ENCODE data around the gene COMMD10.
A peak's percentile ranks its signal among the peaks of the same experiment; 100 is the strongest.
"Not testable (repeated sequence)": the region's sequence is repeated elsewhere in the genome, so short reads cannot be mapped to it uniquely, and the experiment has no call there.

COMMD10 gene

DNA sequence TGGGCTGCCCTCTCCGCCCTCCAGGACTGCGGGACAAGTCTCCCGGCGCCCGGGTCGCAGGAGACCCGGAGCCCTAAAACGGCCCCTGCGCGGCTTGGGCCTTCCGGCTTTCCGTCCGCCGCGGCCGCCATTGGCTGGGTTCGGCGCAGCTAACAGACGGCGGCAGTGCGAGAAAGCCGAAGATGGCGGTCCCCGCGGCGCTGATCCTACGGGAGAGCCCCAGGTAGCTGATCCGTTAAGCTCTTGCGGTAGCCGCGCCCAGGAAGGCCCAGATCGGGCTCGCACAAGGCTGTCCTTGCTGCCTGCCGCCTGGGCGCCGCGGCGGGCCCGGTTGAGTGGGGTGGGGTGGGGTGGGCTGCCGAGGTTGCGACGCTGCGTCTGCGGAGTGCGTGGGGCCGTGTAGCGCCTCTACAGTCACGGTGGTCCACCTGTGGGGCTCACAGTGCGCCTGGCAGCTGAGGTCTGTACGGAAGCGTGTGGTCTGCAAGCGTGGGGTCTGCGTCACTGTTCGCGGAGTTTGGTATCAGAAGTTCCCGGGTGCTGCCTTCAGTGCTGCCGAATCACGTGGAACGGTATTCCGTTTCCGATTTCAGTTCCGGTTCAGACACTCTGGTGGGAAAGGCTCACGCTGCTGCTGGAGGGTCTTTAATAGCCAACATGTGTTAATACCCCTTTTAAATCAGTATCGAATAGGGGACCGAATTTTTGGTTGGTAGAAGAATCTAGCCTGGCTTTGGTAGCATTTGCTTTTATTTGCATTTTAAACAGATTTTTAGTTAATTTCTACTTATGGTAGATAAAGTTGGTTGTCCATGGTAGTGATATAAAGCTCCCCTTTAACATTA, at the start of gene COMMD10:
Gene COMMD10, plus strand, starts transcription at position 155 of the 845 bp plus-strand sequence.
- DNase-seq, result peak; percentile 68

DNA sequence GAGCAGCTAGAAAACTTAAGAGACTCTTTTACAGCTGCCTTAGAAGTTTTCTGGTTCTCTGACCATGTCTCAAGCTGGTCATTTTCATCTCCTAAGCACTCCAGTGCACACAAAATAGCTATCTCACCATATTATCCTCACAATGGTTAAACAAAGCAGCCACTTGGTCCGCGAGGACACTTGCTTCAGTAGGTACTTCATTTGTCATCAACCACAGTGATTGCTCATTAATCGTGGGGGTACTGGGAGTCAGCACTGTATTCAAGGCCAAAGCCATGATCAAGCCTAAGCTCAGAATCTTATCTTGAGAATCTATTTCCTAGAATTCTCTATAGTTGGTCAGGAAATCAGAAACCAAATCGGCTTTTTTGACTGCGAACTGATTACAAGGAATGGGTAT, 49.7 kb upstream of the COMMD10 start:
- DNase-seq, result no peak

DNA sequence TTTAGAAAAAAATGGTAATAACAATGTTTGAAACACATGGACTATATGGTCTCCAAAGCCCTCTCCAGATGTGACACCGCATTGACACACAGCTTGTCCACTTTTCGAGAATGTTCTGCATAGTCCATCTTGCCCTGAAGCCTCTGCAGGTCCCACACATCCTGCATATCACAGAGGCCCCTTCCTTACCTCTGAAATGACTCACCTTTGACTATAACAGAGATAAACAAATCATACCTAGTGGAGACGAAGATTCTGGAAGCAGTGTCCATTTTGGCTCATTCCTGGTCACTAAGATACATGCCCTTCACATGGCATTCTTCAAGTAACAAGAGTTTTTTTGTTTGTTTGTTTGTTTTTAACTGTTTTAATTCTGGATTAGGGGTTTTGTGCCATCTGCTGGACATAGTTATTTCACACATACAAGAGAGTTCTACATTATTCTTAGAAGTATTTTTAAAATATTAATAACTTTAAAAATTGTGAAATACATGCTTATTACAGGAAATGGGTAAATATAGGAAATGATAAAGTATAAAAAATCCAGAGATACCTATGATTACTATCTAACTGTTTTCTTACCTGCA, 47.5 kb upstream of the COMMD10 start:
- DNase-seq, result no peak

DNA sequence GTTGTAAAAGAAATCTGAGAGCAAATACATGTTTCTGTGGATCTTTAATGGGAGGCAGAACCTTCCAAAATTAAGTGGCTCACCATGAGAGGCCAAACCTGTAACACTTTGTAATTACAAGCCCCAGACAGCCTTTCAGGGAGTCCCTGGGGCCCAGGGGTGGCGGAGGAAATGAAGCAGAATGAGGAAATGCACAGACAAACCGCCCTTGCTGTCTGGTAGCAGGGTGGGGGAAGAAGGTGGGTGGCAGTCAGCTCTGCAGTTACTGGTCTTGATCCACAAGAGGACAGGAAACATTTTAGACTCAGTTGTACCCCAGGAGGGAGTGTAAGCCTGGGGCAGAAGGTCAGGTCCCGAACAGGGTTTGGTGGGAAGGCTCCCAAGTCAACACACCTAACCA, 46.0 kb upstream of the COMMD10 start:
- DNase-seq, result peak; percentile 43

DNA sequence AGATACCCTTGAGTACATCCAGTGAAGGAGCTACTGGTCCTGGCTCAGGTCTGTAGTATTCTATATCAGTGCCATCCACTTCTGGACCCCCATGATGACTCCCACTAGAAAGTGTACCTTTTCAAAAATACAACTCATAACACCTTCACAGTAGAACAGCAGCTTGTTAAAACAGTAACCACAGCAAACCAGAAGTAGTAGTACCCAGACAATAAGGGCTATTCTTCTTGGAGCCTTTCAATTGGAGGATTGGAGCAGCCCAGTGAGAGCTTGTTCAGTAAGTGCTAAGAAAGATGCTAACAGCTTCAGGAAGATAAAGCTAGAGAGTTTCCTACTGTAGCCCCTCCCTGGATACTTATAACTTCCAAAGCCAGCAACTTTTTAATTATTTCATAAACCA, 42.5 kb upstream of the COMMD10 start:
- no peak for DNase-seq

DNA sequence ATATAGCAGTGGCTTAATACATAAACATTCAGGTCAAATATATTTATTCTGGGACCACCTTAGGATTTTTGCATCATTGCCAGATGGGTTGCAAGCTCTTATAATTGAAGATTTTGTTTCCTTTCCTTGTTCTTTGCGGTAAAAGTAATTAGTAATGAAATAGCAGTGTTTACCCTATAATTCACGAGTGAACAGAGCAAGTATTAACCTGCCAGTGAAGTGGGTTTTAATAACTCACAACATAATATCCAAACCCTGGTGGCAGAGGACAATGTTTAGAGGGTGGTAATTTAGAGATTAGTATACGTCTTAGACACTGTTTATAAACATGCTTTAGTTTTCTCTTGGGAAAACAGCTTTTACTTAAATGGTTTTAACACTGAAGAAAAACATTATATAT, 40.8 kb upstream of the COMMD10 start:
- DNase-seq, result no peak

DNA sequence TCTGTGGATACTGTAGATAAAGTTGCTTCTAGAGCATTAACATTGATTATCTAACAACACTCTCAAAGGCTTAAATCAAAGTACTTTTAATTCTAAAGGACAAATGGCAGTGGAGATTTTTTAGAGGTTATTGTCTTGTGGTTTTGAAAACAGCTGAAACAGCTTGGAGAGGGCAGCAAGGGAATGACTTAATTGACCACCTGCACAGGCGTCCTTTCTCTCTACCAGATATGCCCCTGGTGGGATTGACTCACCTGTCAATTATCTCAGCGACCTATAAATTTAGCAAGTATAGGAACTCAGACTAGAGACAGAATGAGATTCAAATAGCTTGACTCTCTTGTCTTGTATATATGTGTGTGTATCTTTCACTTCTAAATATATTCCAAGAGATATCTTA, 39.0 kb upstream of the COMMD10 start:
- DNase-seq, result no peak

DNA sequence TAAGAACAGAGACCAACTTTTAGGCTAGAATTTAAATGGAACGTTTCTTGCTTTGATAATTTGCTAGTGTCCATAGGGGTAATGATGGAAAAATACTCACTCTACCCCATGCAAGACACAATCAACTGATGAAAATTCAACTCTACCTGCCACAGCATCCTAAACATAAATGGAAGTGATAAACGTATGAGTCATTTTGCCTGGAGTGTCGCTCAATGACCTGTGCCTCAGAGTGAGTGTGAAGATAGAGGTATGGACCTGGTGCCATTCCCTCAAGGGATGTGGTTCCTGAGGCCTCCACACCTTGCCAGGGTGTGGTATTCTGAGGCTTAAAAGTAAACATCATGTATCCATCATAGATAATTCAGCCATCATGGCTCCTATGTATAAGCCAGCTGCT, 38.6 kb upstream of the COMMD10 start:
- no peak for DNase-seq

DNA sequence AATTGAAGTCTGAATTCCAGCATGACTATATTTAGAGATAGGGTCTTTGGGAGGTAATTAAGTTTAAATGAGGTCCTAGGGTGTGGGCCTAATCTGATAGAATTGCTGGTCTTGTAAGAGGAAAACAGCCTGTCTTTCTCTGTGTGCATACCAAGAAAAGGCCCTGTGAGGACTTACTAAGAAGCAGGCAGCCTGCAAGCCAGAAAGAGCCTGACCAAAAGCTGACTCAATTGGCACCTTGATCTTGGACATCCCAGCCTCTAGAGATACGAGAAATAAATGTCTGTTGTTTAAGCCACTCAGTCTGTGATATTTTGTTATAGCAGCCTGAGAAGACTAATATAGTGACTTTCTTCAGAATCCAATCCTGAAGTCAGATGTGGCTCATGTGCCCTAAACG, 38.0 kb upstream of the COMMD10 start:
- no peak for DNase-seq

DNA sequence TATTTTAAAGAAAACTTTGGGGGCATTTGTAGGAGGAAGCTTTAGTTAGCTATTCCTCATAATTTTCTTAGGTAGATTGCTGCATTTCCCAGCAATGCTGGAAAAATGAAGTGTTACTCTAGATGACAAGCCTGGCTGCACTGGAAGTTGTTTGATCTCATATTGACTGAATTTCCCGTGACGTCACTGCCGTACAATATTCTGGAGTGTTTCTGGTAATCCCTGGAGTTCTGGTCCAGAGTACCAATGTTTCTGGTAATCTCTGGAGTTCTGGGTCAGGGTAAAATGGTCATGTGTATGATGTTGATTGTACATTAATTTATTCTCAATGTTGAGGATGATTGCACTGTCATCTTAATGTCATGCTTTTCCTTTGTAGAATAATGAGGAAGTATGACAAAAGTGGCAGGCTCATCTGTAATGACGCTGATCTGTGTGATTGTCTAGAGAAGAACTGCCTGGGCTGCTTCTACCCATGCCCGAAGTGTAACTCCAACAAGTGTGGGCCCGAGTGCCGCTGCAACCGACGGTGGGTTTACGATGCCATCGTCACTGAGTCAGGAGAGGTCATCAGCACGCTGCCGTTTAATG, 26.4 kb upstream of the COMMD10 start:
- no peak for DNase-seq

DNA sequence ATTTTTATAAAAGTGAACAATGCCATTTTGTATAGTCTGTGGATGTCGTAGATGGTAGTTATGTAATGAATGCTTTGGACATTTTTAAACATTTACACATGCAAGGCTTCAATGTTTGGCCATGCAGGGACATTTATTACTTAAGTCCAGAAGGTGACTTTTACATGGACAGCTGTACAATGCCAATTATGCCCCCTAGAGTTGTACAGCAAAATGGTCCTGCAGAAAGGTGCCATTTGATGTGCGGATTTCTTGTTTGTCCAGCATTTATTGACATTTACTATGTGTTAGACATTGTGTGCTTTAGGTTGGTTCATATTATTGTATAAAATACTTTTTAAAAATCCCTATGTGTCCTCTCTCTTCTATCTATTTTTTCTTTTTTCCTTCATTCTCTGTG, 22.5 kb upstream of the COMMD10 start:
- no peak for DNase-seq

DNA sequence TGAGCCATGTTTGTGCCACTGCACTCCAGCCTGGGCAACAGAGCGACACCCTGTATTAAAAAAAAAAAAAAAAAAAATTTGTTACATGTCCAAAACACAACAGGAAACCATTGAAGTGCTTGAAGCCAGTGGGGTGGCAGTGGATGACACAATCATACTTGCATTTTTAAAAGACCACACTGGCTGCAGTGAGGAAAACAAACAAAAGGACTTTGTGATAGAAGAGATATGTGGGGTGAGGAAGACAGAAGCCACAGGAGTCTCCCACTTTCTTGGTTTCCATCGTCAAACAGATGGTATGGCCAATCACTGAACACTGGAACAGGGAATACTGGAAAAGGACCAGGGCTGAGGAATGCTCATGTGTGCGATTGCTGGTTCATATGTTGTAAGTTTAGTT, 20.9 kb upstream of the COMMD10 start:
- DNase-seq, result no peak

DNA sequence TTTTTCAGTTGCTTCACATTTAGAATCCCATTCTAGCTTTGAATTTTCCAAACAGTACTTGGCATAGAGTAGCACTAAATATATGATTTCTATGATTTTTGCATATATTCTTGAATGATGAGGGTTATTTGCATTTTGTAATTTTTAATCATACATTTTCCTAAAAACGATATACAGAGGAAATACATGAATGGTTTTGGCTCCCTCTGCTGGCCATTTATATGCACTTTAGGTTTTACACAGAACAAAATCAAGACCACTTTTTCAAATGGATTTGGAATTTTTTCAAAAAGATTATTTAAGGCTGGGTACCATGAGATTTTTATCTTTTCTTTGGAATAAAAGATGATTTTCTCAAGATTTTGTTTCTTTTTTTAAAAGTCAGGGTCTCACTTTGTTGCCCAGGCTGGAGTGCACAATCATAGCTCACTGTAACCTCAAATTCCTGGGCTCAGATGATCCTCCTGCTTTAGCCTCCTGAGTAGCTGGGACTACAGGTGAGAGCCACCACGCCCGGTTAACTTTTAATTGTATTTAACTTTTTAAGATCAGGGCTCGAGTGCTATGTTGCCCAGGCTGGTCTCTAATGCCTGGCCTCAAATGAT, 16.7 kb upstream of the COMMD10 start:
- DNase-seq, result peak; percentile 32

DNA sequence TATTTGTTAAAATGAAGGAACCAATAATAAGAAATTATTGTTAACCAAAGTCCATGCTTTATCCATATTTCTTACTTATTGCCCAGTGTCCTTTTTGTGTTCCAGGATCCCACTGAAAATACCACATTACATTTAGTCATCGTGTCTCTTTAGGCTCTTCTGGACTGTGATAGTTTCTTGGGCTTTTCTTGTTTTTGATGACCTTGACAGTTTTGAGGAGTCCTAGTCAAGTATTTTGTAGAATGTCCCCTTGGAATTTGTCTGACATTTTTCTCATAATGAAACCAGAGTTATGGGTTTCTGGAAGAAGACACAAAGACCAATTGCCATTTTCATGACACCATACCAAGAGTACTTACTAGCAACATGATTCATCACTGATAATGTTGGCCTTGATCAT, 13.6 kb upstream of the COMMD10 start:
- DNase-seq, result no peak

DNA sequence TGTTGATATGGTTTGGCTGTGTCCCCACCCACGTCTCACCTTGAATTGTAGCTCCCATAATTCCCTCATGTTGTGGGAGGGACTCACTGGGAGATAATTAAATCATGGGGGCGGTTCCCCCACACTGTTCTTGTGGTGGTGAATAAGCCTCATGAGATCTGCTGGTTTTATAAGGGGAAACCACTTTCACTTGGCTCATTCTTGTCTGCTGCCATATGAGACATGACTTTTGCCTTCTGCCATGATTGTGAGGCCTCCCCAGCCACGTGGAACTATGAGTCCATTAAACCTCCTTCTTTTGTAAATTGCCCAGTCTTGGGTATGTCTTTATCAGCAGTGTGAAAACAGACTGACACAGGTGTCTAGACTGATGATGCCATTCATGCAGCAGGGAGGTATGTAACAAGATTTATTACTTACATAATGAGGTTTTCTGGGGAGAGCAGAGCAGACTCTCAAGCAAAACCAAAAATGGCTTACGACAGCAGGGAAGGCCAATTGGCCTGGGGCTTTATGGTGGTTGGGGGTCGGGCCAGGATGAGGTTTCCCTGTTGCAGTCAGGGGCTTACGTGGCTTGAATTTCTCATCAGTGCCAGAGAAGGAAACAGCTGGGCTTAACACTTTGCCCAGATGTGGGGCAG, 9.5 kb upstream of the COMMD10 start:
- peak; percentile 35 for DNase-seq

DNA sequence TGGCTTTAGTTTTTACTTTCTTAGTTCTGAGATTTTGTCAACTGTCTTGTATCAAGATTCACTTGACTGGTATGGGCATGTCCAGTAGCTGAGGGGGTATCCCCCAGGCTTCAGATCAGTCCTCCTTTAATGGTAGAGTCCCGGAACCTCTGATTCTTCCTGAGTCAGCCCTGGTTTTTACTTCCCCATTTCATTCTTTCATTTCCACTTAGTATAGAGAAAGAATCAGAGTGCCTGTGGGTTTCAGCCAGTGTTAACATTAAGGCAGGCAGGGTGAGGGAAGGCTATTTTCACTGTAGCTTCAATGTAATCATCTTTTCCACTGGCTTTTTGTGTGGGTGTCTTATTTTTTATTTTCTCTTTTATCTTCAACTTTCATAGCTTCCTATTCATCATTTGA, 8.3 kb upstream of the COMMD10 start:
- no peak for DNase-seq

DNA sequence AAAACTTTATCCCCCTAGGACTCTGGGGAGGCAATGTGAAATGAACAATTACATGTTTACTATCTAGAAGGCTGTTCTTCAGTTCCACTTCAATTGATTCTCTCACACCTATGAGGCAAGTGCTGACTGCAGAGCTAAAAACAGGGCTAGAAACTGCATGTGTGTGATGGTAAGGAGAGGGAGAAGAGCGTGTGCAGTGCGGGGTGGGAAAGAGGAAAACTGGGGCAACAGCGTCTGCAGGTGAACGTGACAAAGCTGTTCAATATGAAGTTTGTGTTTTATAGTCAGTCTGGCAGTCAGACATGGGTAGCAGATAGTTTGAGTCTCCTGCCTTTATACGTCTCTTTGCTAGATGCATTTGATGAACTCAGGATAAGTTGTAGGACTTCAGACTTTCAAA, 6.6 kb upstream of the COMMD10 start:
- DNase-seq, result no peak

DNA sequence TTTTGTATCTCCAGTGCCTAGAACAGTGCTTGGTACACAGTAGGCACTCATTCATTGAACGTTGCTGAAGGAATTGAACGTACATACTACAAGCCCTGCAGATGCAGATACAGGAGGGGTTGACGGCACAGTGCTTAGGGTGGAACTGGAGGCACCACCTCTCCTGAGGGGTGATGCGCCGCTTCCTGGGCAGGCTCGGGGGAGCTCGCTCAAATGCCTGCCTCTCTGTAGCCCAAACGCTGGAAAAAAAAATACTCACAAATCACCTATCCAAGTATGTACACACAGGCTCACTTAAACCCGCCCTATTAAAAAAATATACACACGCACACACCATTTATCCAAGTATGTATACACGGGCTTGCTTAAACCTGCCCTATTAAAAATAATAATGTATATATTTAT, 536 bp upstream of the COMMD10 start:
- peak; percentile 6 for DNase-seq

DNA sequence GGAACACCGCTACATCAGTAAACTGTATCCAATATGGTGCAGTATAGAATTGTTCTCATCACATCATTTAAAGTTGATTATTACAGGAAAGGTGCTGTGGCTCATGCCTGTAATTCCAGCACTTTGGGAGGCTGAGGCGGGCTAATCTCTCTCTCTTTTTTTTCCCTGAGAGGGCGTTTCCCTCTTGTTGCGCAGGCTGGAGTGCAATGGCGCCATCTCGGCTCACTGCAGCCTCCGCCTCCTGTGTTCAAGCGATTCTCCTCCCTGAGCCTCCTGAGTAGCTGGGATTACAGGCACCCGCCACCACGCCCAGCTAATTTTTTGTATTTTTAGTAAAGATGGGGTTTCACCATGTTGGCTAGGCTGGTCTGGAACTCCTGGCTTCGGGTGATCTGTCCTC, 1.5 kb downstream of the COMMD10 start:
- not testable (repeated sequence) for DNase-seq

DNA sequence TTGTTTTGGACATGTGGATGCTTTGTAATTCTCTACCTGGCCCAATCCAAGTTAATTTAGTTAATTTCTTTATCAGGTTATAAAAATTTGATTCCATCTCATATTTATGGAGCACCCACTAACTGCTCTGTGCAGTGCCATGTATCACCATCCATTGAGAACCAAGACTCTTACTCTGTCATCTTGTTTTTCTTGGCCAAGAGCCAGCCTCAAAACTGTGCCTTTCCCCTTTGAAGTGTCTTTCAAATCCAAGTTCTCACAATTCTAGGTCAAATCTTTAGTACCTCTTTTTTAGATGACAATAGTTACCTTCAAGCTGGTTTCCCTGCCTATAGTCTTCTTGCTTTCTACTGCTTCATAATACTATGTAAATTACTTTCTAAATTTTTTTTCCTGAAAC, 3.2 kb downstream of the COMMD10 start:
- DNase-seq, result no peak

DNA sequence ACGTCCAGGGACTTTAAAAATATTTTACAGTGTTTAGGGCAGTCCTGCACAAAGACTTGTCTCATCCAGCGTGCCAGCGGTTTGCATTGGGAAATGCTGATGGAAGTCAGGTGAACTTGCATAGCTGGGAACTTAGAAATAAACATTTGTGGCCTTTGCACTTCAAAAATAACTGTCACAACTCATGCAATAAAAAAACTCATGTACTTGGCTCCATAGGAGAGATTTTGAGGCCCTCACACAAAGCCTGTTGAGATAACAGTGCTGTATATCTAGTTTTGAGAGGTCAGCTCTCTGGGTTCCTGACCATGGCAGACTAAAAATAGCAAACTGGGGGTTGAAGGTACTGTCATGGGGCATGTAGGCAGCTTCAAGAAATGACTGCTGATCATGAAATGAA, 5.5 kb downstream of the COMMD10 start:
- no peak for DNase-seq

DNA sequence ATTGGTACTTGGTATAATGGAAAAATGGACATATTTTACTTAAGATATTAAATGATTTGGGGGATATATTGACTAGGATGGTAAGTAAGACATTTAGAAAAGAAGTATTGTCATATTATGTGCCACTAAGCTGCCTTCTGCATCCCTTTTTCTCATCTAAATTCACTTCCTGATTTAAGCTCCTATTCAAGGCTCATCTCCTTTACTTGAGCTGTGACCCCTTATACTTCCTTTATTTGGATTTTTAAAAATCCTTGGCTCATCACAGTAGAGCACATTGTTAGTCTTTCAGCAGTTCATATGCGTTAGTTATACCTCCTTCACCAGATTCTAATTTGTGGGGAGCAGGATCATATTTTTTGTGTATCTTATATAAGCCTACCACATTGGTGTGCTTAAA, 6.6 kb downstream of the COMMD10 start:
- DNase-seq, result no peak

DNA sequence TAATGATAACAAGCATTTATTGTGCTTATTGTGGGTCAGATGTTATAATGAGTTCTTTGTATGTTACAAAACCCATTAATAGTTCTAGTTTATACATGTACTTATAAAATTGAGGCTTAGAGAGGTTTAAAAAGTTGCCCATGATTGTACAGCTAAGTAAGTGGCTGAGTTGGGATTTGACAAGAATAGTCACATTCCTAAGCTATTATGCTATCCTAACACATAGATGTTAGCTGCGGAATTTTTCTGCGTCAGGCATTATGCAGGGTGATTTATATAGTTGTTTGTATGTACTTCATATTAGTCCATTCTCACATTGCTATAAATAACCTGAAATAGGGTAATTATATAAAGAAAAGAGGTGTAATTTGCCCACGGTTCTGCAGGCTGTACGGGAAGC, 12.5 kb downstream of the COMMD10 start:
- DNase-seq, result no peak

DNA sequence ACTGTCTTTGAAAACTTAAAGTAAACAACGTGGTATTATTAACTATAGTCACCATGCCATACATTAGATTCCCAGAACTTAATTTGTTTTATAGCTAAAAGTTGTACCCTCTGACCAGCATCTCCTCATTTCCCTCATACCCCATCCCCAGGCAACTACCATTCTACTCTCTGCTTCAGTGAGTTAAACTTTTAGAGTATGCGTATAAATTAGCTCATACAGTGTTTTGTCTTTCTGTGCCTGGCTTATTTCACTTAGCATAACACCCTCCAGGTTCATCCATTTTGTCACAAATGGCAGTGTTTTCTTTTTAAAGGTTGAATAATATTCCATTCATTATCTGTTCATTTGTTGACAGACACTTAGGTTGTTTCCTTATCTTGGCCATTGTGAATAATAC, 14.2 kb downstream of the COMMD10 start:
- DNase-seq, result no peak

Data from GDM1 (cell line).